ENCODE measurements around the gene FUZ.

Gene FUZ, protein sequence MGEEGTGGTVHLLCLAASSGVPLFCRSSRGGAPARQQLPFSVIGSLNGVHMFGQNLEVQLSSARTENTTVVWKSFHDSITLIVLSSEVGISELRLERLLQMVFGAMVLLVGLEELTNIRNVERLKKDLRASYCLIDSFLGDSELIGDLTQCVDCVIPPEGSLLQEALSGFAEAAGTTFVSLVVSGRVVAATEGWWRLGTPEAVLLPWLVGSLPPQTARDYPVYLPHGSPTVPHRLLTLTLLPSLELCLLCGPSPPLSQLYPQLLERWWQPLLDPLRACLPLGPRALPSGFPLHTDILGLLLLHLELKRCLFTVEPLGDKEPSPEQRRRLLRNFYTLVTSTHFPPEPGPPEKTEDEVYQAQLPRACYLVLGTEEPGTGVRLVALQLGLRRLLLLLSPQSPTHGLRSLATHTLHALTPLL

GRCh38 chr19:49812997-49813861 is at the start of gene FUZ:
Gene FUZ, minus strand, starts transcription at chr19:49813292. Its CDS starts 186 bp downstream, at chr19:49813106.
- DNase-seq: peak; percentile 94

DNA sequence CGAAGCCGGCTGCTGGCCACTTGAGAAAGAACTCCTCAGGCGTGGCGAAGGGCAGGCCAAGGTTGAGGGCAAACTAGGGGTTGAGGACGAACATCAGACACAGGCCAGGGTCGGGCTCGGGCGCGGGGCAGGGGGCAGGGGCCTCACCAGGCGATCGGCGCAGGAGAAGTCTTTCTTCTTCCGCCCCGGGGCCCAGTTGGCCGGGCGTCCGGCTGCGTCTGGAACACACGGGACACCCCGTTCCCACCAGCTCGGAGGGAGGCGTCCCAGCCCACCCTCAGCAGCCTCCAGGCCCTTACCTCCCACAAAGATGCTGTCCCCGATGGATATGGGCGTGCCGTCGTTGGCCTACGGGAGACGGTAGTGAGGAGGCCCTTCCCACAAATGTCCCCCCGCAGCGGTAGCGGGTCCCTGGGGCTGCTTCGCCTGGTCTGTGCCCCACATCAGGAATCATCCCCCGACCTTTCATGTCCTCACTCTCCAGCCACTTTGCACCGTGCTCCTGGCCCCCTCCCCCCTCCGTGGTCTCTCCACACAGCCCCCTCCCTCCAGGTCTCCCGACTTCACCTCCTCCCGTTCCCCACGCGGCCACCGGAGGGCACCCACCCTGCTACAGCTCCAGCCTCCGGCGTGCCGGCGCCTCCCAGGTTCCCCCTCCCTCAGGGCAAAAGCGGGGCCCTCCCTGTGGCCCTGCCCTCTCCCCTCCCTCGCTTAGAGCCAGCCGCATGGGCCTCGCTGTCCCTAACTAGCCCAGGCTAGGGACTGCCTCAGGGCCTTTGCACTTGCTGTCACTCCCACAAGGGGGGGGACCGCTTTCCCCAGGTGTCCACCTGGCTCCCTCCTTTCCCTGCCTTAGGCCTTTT is 49.5 kb upstream of the FUZ start:
- DNase-seq: no peak

GRCh38 chr19:49861541-49862378 is 48.7 kb upstream of the FUZ start:
- DNase-seq: no peak

DNA sequence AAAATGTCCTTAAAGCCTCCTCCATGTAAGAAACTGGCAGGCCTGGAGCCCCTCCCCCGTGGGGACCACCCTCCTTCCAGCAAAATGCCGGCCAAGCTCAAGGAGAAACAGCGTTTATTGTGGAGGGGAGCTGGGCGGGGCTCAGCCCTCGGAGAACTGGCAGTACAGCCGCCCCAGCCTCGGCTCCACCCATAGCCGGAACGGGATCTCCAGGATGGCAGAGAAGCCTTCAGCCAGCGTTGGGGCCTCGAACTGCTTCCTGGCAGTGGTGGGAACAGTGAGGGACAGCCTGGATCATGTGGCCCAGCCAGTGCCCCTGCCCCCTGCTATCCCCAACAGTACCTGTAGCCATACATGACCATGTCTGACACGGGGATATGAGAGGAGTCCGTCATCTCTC is 48.0 kb upstream of the FUZ start:
- no peak for DNase-seq

- DNase-seq: no peak
Observed at GRCh38 chr19:49860336-49861102, 47.4 kb upstream of the FUZ start.

GRCh38 chr19:49859682-49860335 is 46.7 kb upstream of the FUZ start:
- DNase-seq: no peak

DNA sequence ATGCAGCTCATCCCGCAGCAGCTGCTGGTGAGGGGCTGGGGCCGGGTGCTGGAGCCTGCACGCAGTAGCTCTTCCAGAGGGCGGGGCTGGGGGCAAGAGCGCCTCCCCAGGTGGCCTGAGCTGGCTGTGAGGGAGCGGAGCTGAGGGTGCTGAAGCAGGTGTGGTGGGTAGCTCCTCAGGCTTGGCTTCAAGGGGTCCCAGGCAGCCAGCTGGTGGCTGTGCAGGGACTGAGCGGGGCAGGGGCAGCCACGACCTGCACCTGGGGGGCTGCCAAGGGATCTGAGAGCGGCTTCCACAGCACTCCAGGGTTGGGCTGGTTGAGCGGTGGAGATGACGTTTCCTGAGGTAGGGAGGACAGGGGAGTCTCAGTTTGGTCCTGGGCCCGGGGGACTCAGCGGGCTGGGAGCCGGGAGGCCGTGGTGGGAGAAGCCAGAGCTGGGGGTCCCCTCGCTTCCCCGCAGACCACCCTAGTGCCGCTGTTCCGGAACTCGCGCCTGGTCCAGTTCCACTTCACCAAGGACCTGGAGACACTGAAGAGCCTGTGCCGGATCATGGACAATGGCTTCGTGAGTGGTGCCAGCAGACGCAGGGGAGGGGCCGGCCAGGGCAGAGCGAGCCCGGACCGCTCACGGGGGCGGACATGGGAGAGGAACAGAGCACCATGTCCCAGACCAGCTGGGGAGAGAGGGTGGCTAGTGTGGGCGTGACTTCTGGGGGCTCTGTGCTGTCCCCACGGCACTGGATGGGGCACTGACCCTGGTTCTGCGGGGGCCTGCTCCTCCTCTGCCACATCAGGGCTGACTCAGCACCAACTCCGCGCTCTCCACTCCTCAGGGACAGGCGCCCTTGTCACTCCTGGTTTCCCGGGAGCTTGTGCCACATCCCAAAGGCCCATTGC is 45.2 kb upstream of the FUZ start:
- DNase-seq: no peak

DNA sequence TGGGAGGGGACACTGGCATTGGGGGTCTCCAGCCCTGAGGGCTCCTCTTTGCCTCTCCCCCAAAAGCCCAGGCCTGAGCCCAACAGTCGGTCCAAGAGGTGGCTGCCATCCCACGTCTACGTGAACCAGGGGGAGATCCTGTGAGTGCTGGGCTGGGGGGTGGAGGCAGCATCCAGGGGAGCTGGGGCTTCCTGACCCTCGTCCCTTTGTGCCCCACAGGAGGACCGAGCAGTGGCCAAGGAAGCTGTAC is 44.7 kb upstream of the FUZ start:
- no peak for DNase-seq

GRCh38 chr19:49857061-49857837 is 44.2 kb upstream of the FUZ start:
- DNase-seq: no peak

DNA sequence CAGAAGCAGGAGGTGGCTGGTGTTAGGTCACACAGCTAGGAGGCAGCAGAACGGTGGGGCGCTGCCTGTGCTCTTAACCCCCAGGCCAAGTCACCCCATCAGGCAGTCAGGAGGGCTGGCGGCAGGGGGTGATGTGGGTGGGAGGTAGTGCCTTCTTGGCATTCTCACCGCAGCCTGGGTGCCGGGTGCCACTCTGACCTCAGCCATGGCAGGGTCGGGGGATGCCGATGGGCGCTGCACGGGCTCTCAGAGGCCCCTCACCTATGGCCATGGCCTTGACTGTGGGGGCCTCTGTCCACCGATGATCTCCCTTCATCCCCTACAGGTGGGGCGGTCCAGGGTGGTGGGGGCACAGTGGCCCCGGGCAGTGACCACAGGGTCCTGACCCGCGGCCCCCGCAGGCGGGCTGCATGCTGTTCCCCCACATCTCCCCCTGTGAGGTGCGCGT is 43.5 kb upstream of the FUZ start:
- DNase-seq: no peak

DNA sequence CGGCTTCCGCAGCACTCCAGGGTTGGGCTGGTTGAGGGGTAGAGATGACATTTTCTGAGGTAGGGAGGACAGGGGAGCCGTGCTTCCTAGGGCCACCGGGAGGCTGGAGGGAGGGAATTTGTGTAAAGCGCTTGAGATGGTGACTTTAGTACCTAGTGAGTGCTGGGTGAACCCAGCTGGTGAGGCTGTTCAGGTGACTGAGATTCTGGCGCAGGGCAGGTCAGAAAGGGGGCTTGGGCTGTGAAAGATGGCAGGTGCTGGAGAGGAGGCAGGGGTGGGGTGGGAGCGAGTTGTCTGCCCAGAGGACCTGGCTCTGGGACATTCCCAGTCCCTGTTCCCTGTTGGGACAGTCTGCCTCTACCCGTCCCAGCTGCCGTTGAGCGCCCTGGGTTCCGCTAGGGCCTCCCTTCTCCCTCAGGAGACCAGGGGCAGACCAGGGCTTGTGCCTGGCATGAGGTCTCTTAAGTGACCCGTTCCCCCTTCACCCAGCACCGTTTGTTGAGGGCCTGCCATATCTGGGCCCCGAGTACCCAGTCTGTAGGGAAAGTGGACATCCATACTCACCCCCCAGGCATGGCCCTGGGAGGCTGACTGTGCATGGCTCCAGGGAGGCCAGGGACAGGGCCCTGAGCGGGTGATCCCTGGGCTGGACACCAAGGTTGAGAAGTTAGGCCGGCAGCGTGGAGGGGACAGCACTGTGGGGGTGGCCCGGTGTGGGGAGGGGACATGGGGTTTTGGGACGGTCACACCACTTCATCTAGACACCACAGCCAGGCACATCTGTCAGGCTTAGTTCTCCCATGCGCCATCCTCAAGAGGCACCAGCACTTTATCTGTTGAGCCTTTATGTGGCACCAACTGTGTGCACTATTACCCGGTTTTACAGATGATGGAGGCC is 42.8 kb upstream of the FUZ start:
- DNase-seq: no peak

- no peak for DNase-seq
Observed at GRCh38 chr19:49855277-49855675, 42.2 kb upstream of the FUZ start.

DNA sequence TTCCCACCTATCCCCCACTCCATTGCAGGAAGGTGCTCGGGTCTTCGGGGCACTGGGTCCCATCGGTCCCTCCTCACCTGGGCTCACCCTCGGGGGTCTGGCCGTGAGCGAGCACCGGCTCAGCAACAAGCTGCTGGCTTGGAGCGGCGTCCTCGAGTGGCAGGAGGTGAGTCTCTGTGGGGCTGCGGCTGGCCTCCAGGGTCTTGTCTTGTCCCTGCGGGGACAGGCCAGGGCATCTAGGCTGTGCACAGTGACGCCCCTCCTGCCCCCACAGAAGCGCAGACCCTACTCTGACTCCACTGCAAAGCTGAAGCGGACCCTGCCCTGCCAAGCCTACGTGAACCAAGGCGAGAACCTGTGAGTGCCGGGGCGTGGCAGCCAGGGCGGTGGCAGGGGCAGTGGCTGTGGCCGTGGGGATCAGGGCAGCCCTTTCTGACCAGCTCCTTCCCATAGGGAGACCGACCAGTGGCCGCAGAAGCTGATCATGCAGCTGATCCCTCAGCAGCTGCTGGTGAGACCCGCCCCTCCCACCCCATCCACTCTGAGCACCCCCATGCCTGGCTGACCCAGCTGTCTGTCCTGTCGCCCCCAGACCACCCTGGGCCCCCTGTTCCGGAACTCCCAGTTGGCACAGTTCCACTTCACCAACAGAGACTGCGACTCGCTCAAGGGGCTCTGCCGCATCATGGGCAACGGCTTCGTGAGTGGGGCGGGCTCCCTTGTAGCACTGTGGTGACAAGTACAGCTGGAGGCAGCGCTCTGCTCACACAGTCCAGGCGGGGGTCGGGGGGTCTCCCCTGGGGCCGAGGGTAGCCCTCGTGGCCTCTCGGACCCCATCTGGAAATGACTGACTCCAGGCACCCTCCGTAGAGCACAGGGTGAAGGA is 41.5 kb upstream of the FUZ start:
- DNase-seq: no peak

- DNase-seq: no peak
Observed at GRCh38 chr19:49853852-49854377, 40.8 kb upstream of the FUZ start.

DNA sequence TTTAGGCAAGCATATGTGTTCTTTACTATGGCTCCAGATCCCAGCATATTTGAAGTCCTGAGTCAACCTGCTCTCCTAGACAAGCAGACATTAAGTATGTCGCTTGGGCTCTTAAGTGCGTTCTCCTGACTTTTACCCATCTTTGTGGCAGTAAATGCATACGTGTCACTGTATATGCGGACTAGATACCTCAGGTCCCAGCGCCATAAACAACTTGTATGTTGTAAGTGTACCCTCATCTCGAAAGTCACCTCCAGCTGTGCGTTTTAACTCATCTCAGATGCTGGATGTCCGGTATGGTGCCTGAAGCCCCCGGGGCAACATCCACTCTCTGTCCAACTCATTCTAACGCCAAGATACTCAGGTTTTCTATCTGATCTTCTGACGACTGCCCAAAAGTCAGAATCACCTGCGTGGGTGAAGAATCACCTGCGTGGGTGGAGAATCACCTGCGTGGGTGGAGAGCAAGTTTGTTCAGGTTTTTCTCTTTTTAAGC is 39.6 kb upstream of the FUZ start:
- DNase-seq: no peak

GRCh38 chr19:49851456-49852259 is 38.6 kb upstream of the FUZ start:
- no peak for DNase-seq
